GM20000 (cell line): ENCODE data around the gene MAP3K5.
A peak's percentile ranks its signal among the peaks of the same experiment; 100 is the strongest.

ENCODE experiments used
- DNase-seq: peaks from one replicate; pipeline ENCODE4 v3.0.0; 2012; ENCODE audit warnings: low spot score
- CTCF ChIP-seq: IDR thresholded peaks from 2 replicates; pipeline ENCODE4 v1.5.1; 2012; ENCODE audit warnings: mild to moderate bottlenecking, control low read depth; ENCODE audit errors: extremely low read depth, missing control alignments

Gene MAP3K5

GRCh38 chr6:136549300-136550044, 242.8 kb downstream of the MAP3K5 start:
- DNase-seq: peak; percentile 25
- no peak for TF ChIP-seq CTCF

DNA sequence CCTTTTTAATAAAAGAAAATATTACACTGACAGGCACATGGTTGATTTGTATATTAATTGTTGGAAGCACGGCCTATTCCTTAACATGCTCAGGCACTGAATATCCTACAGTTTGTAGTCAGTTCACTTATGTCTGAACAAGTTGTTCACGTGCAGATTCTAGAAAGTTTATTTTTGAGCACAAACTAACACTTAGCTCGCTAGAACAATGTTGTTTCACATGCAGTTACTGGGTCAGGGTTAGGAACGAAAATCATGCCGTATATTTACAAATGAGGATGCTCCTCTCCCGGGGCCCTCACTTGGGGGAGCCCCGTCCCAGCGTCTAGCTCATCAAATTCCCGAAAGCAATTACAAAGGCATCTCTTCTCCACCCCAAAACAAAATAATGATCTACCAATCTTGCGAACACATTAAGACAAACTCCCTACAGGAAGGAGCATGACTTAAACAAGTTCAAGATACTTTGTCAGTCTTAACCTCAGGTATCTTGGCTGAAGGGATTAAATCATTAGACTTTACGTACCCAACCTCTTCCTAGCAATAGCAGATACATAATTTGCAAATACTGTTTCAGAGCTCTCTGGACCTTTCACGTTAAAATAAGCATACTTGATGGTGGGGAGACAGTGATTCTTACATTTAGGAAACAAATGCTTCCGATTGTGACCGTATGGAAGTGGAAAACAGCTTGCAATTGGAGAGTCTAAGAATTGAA, 243.5 kb downstream of the MAP3K5 start:
- TF ChIP-seq CTCF: no peak
- no peak for DNase-seq

DNA sequence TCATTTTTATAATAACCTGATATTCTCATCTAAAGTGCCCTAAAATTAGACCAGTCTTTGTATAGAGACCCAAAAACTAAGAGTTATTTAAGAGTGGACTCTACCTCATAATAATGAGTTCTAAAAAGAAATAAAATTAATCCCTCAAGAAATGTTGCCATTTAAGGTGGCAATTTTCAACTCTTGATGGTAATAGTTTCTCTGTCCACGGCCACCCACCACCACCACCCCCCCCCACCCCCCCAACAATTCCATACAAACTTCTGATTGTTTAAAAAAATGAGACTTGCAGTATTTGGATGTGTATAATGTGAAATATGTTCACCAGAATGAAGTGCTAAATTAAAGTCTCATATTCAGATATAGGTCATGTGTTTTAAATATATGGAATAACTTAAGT, 244.4 kb downstream of the MAP3K5 start:
- no peak for TF ChIP-seq CTCF
- no peak for DNase-seq

DNA sequence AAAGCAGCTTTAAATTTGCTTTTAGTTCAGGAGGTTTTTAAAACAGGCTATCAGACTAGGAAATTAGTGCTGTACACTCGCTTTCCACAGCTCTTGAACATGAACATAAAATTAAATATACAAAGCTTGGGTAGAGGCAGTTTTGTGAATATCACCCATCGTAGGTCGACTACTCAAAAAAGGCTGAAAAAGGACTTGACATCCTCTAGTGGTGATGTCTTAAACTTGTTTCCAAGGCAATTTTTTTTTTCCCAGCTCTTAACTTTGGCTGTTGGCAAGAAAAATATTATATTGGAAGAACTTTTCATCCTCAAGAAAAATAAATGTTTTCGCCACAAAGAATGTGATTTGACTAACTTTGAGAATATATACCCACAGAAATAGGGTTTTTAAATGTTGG, 244.9 kb downstream of the MAP3K5 start:
- no peak for DNase-seq
- peak; percentile 20 for TF ChIP-seq CTCF

DNA sequence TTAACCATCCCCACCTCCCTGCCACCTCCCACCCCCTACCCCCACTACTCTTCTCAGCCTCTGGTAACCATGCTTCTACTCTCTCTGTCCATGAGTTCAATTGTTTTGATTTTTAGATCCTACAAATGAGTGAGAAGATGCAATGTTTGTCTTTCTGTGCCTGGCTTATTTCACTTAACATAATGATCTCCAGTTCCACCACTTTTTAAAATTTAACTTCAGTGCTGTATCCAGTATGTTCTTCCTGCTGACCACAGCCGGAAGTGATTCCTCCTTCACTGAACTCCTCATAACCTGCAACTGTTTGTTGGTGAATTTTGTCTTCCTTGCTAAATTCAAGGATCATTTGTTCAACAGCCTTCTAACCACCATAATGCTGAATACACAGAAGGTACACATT, 245.9 kb downstream of the MAP3K5 start:
- no peak for DNase-seq
- TF ChIP-seq CTCF: no peak

- TF ChIP-seq CTCF: no peak
- no peak for DNase-seq
Measured at GRCh38 chr6:136544326-136544725, 248.0 kb downstream of the MAP3K5 start.

- no peak for DNase-seq
- TF ChIP-seq CTCF: no peak
Measured at GRCh38 chr6:136541395-136541794, 250.9 kb downstream of the MAP3K5 start.
